ENCODE measurements around the gene OR9A2. TPM values are rescaled to one million over a fixed set of nuclear protein-coding genes. Genes with fewer than 3 reads are reported as not detected.
"Not testable (repeated sequence)": the region's sequence is repeated elsewhere in the genome, so short reads cannot be mapped to it uniquely, and the experiment has no call there.

The OR9A2 gene
- total RNA-seq, 2 donors from 2014 or later = not detected

GRCh38 chr7:142997456-142997989 is 29.4 kb downstream of the OR9A2 start:
- 65% methylated on average over 4 of the region's 4 CpGs for WGBS, 2 donors
- Histone ChIP-seq H3K36me3 (replicated peaks in 1 of 2; ENCODE audit: insufficient read depth in 1 of 2, low read depth in 2 of 2) (no peaks in the 10 kb centered on the region), H3K4me3 (no peak overlapping the region), H3K27ac (no peak overlapping the region), H3K9me3 (no peaks in the 10 kb centered on the region), H3K4me1 (no peaks in the 10 kb centered on the region), H3K27me3 (no peaks in the 10 kb centered on the region)
- TF ChIP-seq POLR2A (IDR thresholded peaks at IDR 0.05) (no peak), CTCF (IDR thresholded peaks at IDR 0.05) (no peak)
- DNase-seq (no peak), ATAC-seq (no peak)
- intact Hi-C loops (cut with DNase I) = loop anchor here (10.0 kb wide), 1 partner anchor 123 kb away; no protein-coding TSS in a partner anchor

- no peak overlapping the region for H3K4me3 ChIP-seq
- ATAC-seq (no peak), DNase-seq (no peak)
- H3K27me3 ChIP-seq = peaks cover 0 to 3% of the 10 kb centered on the region in 2 donors
- H3K4me1 ChIP-seq = no peaks in the 10 kb centered on the region
- no peaks in the 10 kb centered on the region for H3K9me3 ChIP-seq
- H3K27ac ChIP-seq = no peak overlapping the region
- 36 to 37% methylated on average over 3 of the region's 3 CpGs for WGBS, 2 donors
- TF ChIP-seq POLR2A (IDR thresholded peaks at IDR 0.05) (no peak), CTCF (IDR thresholded peaks at IDR 0.05) (no peak)
- intact Hi-C loops (cut with DNase I) = loop anchor here (10.0 kb wide), 1 partner anchor 118 kb away; no protein-coding TSS in a partner anchor
- no peaks in the 10 kb centered on the region for H3K36me3 ChIP-seq (replicated peaks in 1 of 2; ENCODE audit: insufficient read depth in 1 of 2, low read depth in 2 of 2)
Measured at GRCh38 chr7:142992427-142992826, 34.5 kb downstream of the OR9A2 start.

- WGBS, 2 donors = 56 to 100% methylated on average over 1 of the region's 1 CpG
- no peak for ATAC-seq
Measured at GRCh38 chr7:142984297-142984696, 42.6 kb downstream of the OR9A2 start.

GRCh38 chr7:142983825-142984224 is 43.1 kb downstream of the OR9A2 start:
- intact Hi-C loops (cut with DNase I) = no loop called here
- Histone ChIP-seq H3K27ac (no peak overlapping the region), H3K36me3 (replicated peaks in 1 of 2; ENCODE audit: insufficient read depth in 1 of 2, low read depth in 2 of 2) (no peaks in the 10 kb centered on the region), H3K4me3 (no peak overlapping the region), H3K9me3 (no peaks in the 10 kb centered on the region), H3K27me3 (no peaks in the 10 kb centered on the region), H3K4me1 (no peaks in the 10 kb centered on the region)
- TF ChIP-seq CTCF (IDR thresholded peaks at IDR 0.05) (no peak), POLR2A (IDR thresholded peaks at IDR 0.05) (no peak)
- 90% methylated on average over 1 of the region's 1 CpG; no CpG with 5 or more reads in 1 of the 2 donors for WGBS, 2 donors
- DNase-seq (no peak), ATAC-seq (no peak)

More at GRCh38 chr7:142984297-142984696, 42.6 kb downstream of the OR9A2 start:
- intact Hi-C loops (cut with DNase I) = no loop called here
- TF ChIP-seq CTCF (IDR thresholded peaks at IDR 0.05) = no peak
- TF ChIP-seq POLR2A (IDR thresholded peaks at IDR 0.05) = no peak
- DNase-seq = no peak
- Histone ChIP-seq H3K4me3 (no peak overlapping the region), H3K4me1 (no peaks in the 10 kb centered on the region), H3K9me3 (no peaks in the 10 kb centered on the region), H3K27ac (no peak overlapping the region), H3K36me3 (replicated peaks in 1 of 2; ENCODE audit: insufficient read depth in 1 of 2, low read depth in 2 of 2) (no peaks in the 10 kb centered on the region), H3K27me3 (no peaks in the 10 kb centered on the region)

GRCh38 chr7:142978402-142978801 is 48.5 kb downstream of the OR9A2 start:
- ATAC-seq; intact Hi-C loops (cut with DNase I); H3K27ac ChIP-seq; H3K9me3 ChIP-seq; H3K4me3 ChIP-seq; H3K27me3 ChIP-seq; DNase-seq; H3K4me1 ChIP-seq; H3K36me3 ChIP-seq (replicated peaks in 1 of 2; ENCODE audit: insufficient read depth in 1 of 2, low read depth in 2 of 2): not testable (repeated sequence)
- whole genome bisulfite sequencing, 2 donors = 69 to 73% methylated on average over 4 of the region's 4 CpGs

Other genes starting within 250 kb of the OR9A2 start
- gene EPHB6, start 172.1 kb downstream of the OR9A2 start, total RNA-seq = 10 to 100 TPM; 37.1 to 84.0 TPM
- gene TRPV6, start 141.4 kb downstream of the OR9A2 start, total RNA-seq = 100 to 1,000 TPM in 1 of 2 donors, 10 to 100 TPM in 1; 61.7 to 110 TPM
- gene TRPV5, start 93.4 kb downstream of the OR9A2 start, total RNA-seq = not detected
- gene LLCFC1, start 87.6 kb downstream of the OR9A2 start, total RNA-seq = not detected
- gene KEL, start 64.8 kb downstream of the OR9A2 start, total RNA-seq = under 1 TPM in 1 of 2 donors, not detected in 1; 0.33 TPM
- gene OR6V1, start 25.2 kb upstream of the OR9A2 start, total RNA-seq = not detected
- not detected for gene PIP, start 104.9 kb upstream of the OR9A2 start, total RNA-seq
- not detected for gene TAS2R39, start 156.3 kb upstream of the OR9A2 start, total RNA-seq
- not detected for gene TAS2R40, start 194.9 kb upstream of the OR9A2 start, total RNA-seq
- gene GSTK1, start 236.3 kb upstream of the OR9A2 start, total RNA-seq = 100 to 1,000 TPM in 1 of 2 donors, 10 to 100 TPM in 1; 75.8 to 109 TPM

Data from body of pancreas (tissue), 4 donors.